RWPE2 (cell line): ENCODE measurements around the gene TCEAL9.

ENCODE experiments used
- ATAC-seq: fragments of 200-7000 bp; cut with Tn5 transposase; 3 replicates; pipeline ENCODE4 v1.9.1; 2021; ENCODE audit warnings: low read depth
- DNase-seq: peaks from one replicate; pipeline ENCODE4 v3.0.0-alpha.2; 2020; ENCODE audit warnings: low spot score
- H3K27ac ChIP-seq: fragments of 450-650 bp; 2 replicates; pipeline ENCODE4 v1.5.1; 2017; ENCODE audit warnings: mild to moderate bottlenecking; ENCODE audit not compliant: poor library complexity, severe bottlenecking
- H3K27me3 ChIP-seq: fragments of 250-450 bp; sonication (Bioruptor Pico); 2 replicates; pipeline ENCODE4 v1.5.1; 2021; ENCODE audit warnings: mild to moderate bottlenecking, moderate library complexity; ENCODE audit not compliant: insufficient read depth, poor library complexity, severe bottlenecking
- H3K36me3 ChIP-seq: fragments of 250-450 bp; sonication (Bioruptor Pico); 2 replicates; pipeline ENCODE4 v1.5.1; 2020; ENCODE audit warnings: low read depth, mild to moderate bottlenecking, moderate library complexity
- H3K4me1 ChIP-seq: fragments of 250-450 bp; sonication (Bioruptor Pico); 2 replicates; pipeline ENCODE4 v1.5.1; 2021; ENCODE audit warnings: mild to moderate bottlenecking, moderate library complexity; ENCODE audit not compliant: insufficient read depth, poor library complexity, severe bottlenecking
- H3K4me3 ChIP-seq: fragments of 250-450 bp; sonication (Bioruptor Pico); 2 replicates; pipeline ENCODE4 v1.5.1; 2021; ENCODE audit warnings: mild to moderate bottlenecking, moderate library complexity; ENCODE audit not compliant: severe bottlenecking
- H3K9me3 ChIP-seq: fragments of 250-450 bp; sonication (Bioruptor Pico); 2 replicates; pipeline ENCODE4 v1.5.1; 2021; ENCODE audit warnings: mild to moderate bottlenecking, moderate library complexity; ENCODE audit not compliant: severe bottlenecking
- CTCF ChIP-seq: fragments of 450-650 bp; IDR thresholded peaks from one replicate; pipeline ENCODE4 v1.5.1; 2017; ENCODE audit warnings: mild to moderate bottlenecking, moderate library complexity; ENCODE audit not compliant: poor library complexity, severe bottlenecking

The TCEAL9 gene

DNA sequence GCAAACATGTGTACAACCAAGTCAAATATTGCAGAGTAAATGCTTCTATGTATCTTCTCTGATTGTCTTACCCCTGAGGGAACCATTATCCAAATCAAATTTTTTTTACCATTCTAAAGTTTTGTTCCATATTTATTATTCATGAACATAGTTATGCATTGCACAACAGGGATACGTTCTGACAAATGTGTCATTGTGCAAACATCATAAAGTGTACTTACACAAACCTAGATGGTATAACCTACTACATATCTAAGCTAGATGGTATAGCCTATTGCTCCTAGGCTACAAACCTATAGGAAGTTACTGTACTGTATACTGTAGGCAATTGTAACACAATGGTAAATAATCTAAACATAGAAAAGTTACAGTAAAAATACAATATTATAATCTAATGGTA lies 43.4 kb downstream of the TCEAL9 start:
- Histone ChIP-seq H3K27me3 (no peaks in the 10 kb centered on the region), H3K36me3 (no peaks in the 10 kb centered on the region), H3K4me3 (no peak overlapping the region), H3K4me1 (peaks cover 29% of the 10 kb centered on the region), H3K27ac (peak overlapping the region; percentile 70), H3K9me3 (no peaks in the 10 kb centered on the region)
- ATAC-seq (peak; percentile 64), DNase-seq (no peak)
- TF ChIP-seq CTCF = no peak

- no peak for ATAC-seq
- peaks cover 29% of the 10 kb centered on the region for H3K4me1 ChIP-seq
- no peak overlapping the region for H3K4me3 ChIP-seq
- H3K36me3 ChIP-seq = no peaks in the 10 kb centered on the region
- DNase-seq = no peak
- no peak for TF ChIP-seq CTCF
- no peak overlapping the region for H3K27ac ChIP-seq
- no peaks in the 10 kb centered on the region for H3K9me3 ChIP-seq
- no peaks in the 10 kb centered on the region for H3K27me3 ChIP-seq
Observed at GRCh38 chrX:103400931-103401330, 44.6 kb downstream of the TCEAL9 start.

- no peaks in the 10 kb centered on the region for H3K27me3 ChIP-seq
- no peak for TF ChIP-seq CTCF
- H3K4me3 ChIP-seq = peak overlapping the region; percentile 41
- peaks cover 16% of the 10 kb centered on the region for H3K4me1 ChIP-seq
- H3K27ac ChIP-seq = peak overlapping the region; percentile 33
- no peaks in the 10 kb centered on the region for H3K36me3 ChIP-seq
- no peaks in the 10 kb centered on the region for H3K9me3 ChIP-seq
- ATAC-seq (peak; percentile 75), DNase-seq (no peak)
Observed at GRCh38 chrX:103404231-103405008, 48.1 kb downstream of the TCEAL9 start.

DNA sequence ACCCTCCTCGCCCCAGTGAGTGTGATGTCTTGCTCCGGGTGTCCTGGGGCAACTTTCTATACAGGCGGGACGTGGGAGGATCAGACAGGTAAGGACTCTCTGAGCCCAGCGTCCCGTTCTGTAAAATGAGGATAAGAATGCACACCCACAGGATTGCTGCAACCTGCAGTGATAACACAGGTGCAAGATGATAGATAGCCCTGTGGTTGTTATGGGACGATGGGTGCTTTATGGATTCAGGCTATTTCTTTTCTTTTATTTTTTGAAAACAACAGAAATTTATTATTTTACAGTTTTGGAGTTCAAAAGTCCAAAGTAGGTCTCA lies 48.7 kb downstream of the TCEAL9 start:
- Histone ChIP-seq H3K27ac (peak overlapping the region; percentile 33), H3K36me3 (no peaks in the 10 kb centered on the region), H3K4me3 (peak overlapping the region; percentile 41), H3K4me1 (peaks cover 11% of the 10 kb centered on the region), H3K9me3 (no peaks in the 10 kb centered on the region), H3K27me3 (no peaks in the 10 kb centered on the region)
- peak; percentile 27; the same call in 1 of the 3 replicates for ATAC-seq
- no peak for DNase-seq
- no peak for TF ChIP-seq CTCF

GRCh38 chrX:103406256-103406655 lies 50.0 kb downstream of the TCEAL9 start:
- H3K27me3 ChIP-seq = no peaks in the 10 kb centered on the region
- peaks cover 5% of the 10 kb centered on the region for H3K4me1 ChIP-seq
- no peak overlapping the region for H3K27ac ChIP-seq
- H3K36me3 ChIP-seq = no peaks in the 10 kb centered on the region
- no peak overlapping the region for H3K4me3 ChIP-seq
- H3K9me3 ChIP-seq = no peaks in the 10 kb centered on the region
- TF ChIP-seq CTCF = no peak
- ATAC-seq = no peak
- no peak for DNase-seq
